Fibroblast of lung (primary cell): Measurements from ENCODE around the gene CSRNP3.

Experiments used
- EZH2 ChIP-seq: IDR thresholded peaks from 2 replicates; pipeline ENCODE4 v1.5.1; 2012; ENCODE audit warnings: low read length, control low read depth, mild to moderate bottlenecking; ENCODE audit errors: missing control alignments
- TF ChIP-seq, protein P1 (sequence below), 2 donors: IDR thresholded peaks in 1 of 2; conservative IDR thresholded peaks in 1 of 2; 1 replicate in 1 of 2; 2 replicates in 1 of 2; pipeline ENCODE4 v1.5.1; 2011 to 2012; ENCODE audit warnings: low read length in 2 of 2, control low read depth in 1 of 2, inconsistent platforms in 1 of 2, low read depth in 1 of 2, mild to moderate bottlenecking in 1 of 2

DNA sequence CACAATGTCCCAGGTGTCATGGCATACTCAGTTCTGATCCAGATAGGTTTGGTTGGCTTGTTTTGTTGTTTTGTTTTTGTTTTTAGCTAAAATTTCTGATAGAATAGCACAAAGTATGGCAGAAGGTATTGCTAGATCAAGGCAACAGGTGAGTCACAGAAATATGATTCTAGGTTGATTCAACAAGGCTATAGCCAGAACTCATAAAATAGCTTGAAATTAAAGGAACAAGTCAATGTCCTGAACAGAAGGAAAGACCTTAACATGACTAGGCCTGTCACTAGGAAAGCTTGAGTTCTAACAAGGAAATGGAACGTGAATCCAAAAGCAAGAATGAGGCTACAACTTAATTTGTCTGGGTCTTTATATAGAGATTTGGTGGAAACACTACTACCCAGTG, 167.5 kb downstream of the CSRNP3 start:
- TF ChIP-seq, protein P1, sequence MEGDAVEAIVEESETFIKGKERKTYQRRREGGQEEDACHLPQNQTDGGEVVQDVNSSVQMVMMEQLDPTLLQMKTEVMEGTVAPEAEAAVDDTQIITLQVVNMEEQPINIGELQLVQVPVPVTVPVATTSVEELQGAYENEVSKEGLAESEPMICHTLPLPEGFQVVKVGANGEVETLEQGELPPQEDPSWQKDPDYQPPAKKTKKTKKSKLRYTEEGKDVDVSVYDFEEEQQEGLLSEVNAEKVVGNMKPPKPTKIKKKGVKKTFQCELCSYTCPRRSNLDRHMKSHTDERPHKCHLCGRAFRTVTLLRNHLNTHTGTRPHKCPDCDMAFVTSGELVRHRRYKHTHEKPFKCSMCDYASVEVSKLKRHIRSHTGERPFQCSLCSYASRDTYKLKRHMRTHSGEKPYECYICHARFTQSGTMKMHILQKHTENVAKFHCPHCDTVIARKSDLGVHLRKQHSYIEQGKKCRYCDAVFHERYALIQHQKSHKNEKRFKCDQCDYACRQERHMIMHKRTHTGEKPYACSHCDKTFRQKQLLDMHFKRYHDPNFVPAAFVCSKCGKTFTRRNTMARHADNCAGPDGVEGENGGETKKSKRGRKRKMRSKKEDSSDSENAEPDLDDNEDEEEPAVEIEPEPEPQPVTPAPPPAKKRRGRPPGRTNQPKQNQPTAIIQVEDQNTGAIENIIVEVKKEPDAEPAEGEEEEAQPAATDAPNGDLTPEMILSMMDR (conservative IDR thresholded peaks at IDR 0.05 in 1 of 2, IDR thresholded peaks at IDR 0.05 in 1 of 2; ENCODE audit: low read depth in 1 of 2, low read length in 2 of 2): no peak
- no peak for TF ChIP-seq EZH2
